BLaER1 (cell line): ENCODE results near the gene STON1.

Source experiments
- H3K27ac ChIP-seq: shearing (Covaris generic); formaldehyde crosslinking; 2 replicates; pipeline ENCODE4 v1.8.1; 2022
- H3K27me3 ChIP-seq: shearing (Covaris generic); formaldehyde crosslinking; 2 replicates; pipeline ENCODE4 v1.8.1; 2022
- H3K36me3 ChIP-seq: shearing (Covaris generic); formaldehyde crosslinking; 2 replicates; pipeline ENCODE4 v1.8.1; 2022
- H3K4me1 ChIP-seq: shearing (Covaris generic); formaldehyde crosslinking; 2 replicates; pipeline ENCODE4 v1.8.1; 2022
- H3K4me2 ChIP-seq: shearing (Covaris generic); formaldehyde crosslinking; 2 replicates; pipeline ENCODE4 v1.8.1; 2022
- H3K4me3 ChIP-seq: shearing (Covaris generic); formaldehyde crosslinking; 2 replicates; pipeline ENCODE4 v1.8.1; 2022
- H3K9ac ChIP-seq: shearing (Covaris generic); formaldehyde crosslinking; 2 replicates; pipeline ENCODE4 v1.8.1; 2022
- H3K9me3 ChIP-seq: shearing (Covaris generic); formaldehyde crosslinking; 2 replicates; pipeline ENCODE4 v1.8.1; 2022
- H4K20me1 ChIP-seq: shearing (Covaris generic); formaldehyde crosslinking; 2 replicates; pipeline ENCODE4 v1.8.1; 2022
- Cebpa-rat ChIP-seq: shearing (Covaris generic); IDR thresholded peaks from 2 replicates; pipeline ENCODE4 v1.8.1; 2022

Gene STON1

DNA sequence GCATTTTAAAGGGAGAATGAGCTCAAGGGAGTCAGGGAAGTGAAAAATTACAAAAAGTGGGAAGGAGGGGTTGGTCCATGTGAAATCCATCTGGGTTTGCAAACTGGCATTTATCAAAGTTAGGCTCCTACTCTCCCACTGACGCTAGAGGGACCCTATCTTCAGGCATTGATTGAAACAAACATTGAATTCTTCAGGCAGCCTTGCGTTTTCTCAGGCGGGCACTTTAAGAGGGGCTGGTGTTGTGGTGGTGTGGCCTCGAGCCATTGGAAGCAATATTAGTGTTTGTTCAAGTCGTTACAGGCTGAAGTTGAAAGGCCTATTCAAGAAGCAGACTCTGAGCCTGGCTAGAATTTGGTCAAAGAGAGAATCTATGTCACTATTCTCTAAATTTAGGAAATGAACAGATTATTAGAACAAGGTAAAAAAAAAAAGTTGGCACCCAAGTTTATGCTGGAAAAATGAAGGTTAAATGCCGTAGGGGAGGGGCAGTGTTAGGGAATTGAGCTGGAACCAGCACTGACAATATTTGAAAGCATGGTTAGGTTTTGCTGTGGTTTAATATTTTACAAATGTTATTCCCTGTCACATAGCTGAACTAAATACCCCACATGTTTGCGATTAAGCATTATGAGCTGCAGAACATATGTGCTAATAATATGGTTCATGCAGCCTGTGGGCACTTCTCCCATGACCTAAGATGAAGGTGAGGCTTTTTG lies 36.8 kb downstream of the STON1 start:
- Histone ChIP-seq H3K9ac (no peak overlapping the region), H3K36me3 (no peaks in the 10 kb centered on the region), H4K20me1 (no peaks in the 10 kb centered on the region), H3K4me1 (no peaks in the 10 kb centered on the region), H3K27ac (no peak overlapping the region), H3K9me3 (no peaks in the 10 kb centered on the region), H3K4me3 (no peak overlapping the region), H3K4me2 (no peak overlapping the region), H3K27me3 (no peaks in the 10 kb centered on the region)
- no peak for TF ChIP-seq Cebpa-rat

DNA sequence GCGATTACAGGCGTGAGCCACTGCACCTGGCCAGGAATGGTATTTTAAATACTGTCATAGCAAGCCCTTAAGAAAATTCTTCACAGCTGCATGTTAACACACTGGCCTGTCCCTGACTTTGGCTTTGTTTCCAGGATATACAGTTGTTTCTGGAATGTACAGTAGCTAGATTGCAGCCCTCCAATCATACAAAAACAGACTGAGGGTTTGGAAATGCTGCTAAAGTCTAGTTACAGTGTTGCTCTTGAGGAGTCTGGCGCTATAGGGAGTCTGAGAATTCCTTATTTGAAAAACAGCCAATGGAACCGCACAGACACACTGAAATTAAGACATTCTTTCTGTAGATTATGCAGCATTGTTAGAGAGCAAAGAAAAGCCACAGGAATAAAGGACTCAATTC lies 37.7 kb downstream of the STON1 start:
- Histone ChIP-seq H3K27ac (no peak overlapping the region), H3K9me3 (no peaks in the 10 kb centered on the region), H4K20me1 (no peaks in the 10 kb centered on the region), H3K9ac (no peak overlapping the region), H3K4me3 (no peak overlapping the region), H3K4me2 (no peak overlapping the region), H3K27me3 (no peaks in the 10 kb centered on the region), H3K4me1 (no peaks in the 10 kb centered on the region), H3K36me3 (no peaks in the 10 kb centered on the region)
- TF ChIP-seq Cebpa-rat, result no peak

DNA sequence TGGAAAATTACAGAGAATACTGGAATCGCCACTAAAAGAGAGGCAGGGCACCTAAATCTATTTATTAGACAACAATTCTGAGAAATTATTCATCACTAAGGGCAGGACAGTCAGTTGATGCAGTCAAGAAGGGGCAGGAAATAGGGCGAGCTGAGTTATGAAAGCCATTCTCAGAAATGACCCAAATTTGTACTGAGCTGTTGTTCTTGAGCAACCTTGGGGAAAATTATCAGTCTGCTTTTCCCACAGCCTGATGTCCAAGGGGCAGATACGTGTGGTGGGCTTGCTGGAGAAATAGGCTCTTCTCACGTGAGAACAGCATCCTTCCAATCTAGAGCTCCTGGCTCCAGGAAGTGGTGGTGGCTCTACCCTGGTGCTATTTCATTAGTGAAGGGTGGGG lies 38.6 kb downstream of the STON1 start:
- no peak for TF ChIP-seq Cebpa-rat
- H3K36me3 ChIP-seq, result no peaks in the 10 kb centered on the region
- H3K4me3 ChIP-seq, result no peak overlapping the region
- no peaks in the 10 kb centered on the region for H3K27me3 ChIP-seq
- H3K9me3 ChIP-seq, result no peaks in the 10 kb centered on the region
- no peak overlapping the region for H3K4me2 ChIP-seq
- no peaks in the 10 kb centered on the region for H3K4me1 ChIP-seq
- H4K20me1 ChIP-seq, result no peaks in the 10 kb centered on the region
- H3K9ac ChIP-seq, result no peak overlapping the region
- no peak overlapping the region for H3K27ac ChIP-seq

DNA sequence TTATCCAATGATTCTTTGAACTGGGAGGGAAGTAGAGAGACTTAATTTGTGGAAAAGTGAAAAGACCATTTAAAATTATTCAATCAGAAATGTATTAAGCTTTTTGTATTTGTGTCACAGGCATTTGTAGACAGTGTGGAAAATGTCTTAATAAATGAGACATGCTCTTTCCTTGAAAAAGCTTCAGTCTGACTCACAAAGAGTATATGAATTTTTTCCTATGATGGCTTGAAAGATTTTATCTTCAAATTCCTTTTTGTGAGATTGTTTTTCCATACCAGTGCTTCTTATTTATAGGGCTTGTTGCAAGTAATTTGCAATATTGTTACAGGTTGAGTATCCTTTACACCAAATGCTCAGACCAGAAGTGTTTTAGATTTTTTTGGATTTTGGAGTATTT lies 39.5 kb downstream of the STON1 start:
- Histone ChIP-seq H4K20me1 (no peaks in the 10 kb centered on the region), H3K27ac (no peak overlapping the region)

DNA sequence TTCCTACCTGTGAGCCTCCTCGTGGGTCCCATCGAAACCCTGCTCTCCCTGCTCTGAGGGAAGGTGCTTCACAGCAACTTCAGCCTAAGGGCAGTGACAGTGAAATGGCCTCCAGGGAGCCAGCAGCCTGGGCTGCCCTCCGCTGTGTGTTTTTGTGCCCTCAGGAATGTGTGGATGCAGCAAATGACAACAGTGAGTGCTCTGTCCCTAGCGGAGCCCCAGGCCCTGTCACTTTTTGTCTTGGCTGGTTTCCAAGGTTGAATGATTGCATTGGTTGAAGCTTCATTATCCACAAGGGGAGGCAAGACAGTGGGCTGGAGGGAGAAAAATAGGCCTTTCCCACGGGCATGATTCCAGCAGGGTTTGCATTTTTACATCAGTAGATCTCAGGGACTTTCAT lies 42.9 kb downstream of the STON1 start:
- H3K4me3 ChIP-seq, result no peak overlapping the region
- no peak overlapping the region for H3K27ac ChIP-seq
- H3K9ac ChIP-seq, result no peak overlapping the region
- H3K27me3 ChIP-seq, result no peaks in the 10 kb centered on the region
- no peak for TF ChIP-seq Cebpa-rat
- no peaks in the 10 kb centered on the region for H3K36me3 ChIP-seq
- no peaks in the 10 kb centered on the region for H3K4me1 ChIP-seq
- no peaks in the 10 kb centered on the region for H4K20me1 ChIP-seq
- H3K4me2 ChIP-seq, result no peak overlapping the region
- no peaks in the 10 kb centered on the region for H3K9me3 ChIP-seq

More for the DNA sequence above, 39.5 kb downstream of the STON1 start:
- Histone ChIP-seq H3K4me1 (no peaks in the 10 kb centered on the region), H3K4me3 (no peak overlapping the region), H3K36me3 (no peaks in the 10 kb centered on the region), H3K4me2 (no peak overlapping the region), H3K27me3 (no peaks in the 10 kb centered on the region), H3K9ac (no peak overlapping the region), H3K9me3 (no peaks in the 10 kb centered on the region)
- no peak for TF ChIP-seq Cebpa-rat

DNA sequence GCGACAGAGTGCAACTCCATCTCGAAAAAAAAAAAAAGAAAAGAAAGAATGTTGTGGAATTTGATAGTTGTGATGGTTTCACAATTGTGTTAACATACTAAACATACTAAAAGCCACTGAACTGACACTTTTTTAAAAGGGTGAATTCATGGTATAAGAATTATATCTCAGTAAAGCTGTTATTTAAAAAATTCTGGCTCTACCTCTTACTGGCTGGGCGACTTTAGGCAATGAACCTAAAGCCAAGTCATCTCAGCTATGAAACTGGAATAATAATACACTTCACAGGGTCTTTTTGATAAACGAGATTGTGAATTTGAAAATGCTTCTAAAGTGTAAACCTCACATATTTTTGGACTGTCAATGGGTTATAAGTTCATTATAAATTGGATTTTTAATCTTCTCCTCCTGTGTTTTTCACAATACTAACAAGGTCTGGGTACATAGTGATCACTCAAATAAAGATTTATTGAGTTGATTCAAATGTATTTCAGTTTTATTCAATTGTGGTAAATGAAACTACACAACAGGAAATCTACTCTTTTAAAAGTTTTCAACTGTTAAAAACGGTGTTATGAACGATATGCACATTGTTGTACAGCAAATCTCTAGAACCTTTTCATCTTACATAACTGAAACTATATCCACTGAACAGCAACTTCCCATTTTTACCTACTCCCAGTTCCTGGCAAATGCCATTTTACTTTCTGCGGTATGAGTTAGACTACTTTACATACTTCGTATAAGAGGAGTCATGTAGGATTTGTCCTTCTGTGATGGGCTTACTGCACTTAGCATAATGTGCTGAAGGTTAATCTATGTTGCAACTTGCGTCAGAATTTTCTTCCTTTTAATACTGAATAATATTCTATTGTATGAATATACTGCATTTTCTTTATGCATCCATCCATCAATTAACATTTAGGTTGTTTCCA lies 44.7 kb downstream of the STON1 start:
- Histone ChIP-seq H3K4me3 (no peak overlapping the region), H3K4me1 (no peaks in the 10 kb centered on the region), H3K36me3 (no peaks in the 10 kb centered on the region), H3K9me3 (no peaks in the 10 kb centered on the region), H4K20me1 (no peaks in the 10 kb centered on the region), H3K4me2 (no peak overlapping the region), H3K27me3 (no peaks in the 10 kb centered on the region), H3K27ac (no peak overlapping the region), H3K9ac (no peak overlapping the region)
- TF ChIP-seq Cebpa-rat, result no peak

DNA sequence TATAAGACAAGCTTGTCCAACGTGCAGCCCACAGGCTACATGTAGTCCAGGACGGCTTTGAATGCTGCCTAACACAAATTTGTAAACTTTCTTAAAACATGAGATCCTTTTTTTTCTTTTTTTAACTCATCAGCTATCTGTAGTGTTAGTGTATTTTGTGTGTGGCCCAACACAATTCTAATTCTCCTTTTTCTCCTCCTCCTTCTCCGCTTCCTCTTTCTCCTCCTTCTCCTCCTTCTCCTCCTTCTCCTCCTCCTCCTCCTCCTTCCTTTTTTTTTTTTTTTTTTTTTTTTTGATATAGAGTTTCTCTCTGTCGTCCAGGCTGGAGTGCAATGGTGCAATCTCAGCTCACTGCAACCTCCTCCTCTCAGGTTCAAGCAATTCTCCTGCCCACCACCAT lies 48.4 kb downstream of the STON1 start:
- no peaks in the 10 kb centered on the region for H3K9me3 ChIP-seq
- peaks cover 10% of the 10 kb centered on the region for H3K36me3 ChIP-seq
- no peaks in the 10 kb centered on the region for H3K4me1 ChIP-seq
- no peaks in the 10 kb centered on the region for H3K27me3 ChIP-seq
- no peaks in the 10 kb centered on the region for H4K20me1 ChIP-seq
- H3K4me2 ChIP-seq, result no peak overlapping the region
- no peak for TF ChIP-seq Cebpa-rat
- no peak overlapping the region for H3K27ac ChIP-seq
- H3K4me3 ChIP-seq, result no peak overlapping the region
- no peak overlapping the region for H3K9ac ChIP-seq

DNA sequence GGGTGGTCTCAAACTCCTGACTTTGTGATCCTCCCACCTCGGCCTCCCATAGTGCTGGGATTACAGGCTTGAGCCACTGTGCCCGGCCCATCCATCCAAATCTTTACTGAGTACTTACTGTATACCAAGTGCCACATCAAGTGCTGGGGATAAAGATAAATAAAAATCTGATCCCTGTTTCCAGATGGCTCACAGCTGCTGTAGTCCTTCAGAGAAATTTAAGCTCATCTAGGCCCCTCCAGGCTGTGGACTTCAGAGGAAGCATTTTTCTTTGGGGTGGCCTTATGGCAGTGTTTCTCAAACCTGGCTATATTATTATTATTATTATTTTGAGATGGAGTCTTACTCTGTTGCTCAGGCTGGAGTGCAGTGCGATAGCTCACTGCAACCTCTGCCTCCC lies 54.0 kb downstream of the STON1 start:
- H3K4me3 ChIP-seq, result no peak overlapping the region
- H4K20me1 ChIP-seq, result no peaks in the 10 kb centered on the region
- no peak for TF ChIP-seq Cebpa-rat
- no peak overlapping the region for H3K4me2 ChIP-seq
- no peaks in the 10 kb centered on the region for H3K4me1 ChIP-seq
- H3K9me3 ChIP-seq, result no peaks in the 10 kb centered on the region
- no peak overlapping the region for H3K9ac ChIP-seq
- no peaks in the 10 kb centered on the region for H3K27me3 ChIP-seq
- H3K36me3 ChIP-seq, result peaks cover 13% of the 10 kb centered on the region
- no peak overlapping the region for H3K27ac ChIP-seq

DNA sequence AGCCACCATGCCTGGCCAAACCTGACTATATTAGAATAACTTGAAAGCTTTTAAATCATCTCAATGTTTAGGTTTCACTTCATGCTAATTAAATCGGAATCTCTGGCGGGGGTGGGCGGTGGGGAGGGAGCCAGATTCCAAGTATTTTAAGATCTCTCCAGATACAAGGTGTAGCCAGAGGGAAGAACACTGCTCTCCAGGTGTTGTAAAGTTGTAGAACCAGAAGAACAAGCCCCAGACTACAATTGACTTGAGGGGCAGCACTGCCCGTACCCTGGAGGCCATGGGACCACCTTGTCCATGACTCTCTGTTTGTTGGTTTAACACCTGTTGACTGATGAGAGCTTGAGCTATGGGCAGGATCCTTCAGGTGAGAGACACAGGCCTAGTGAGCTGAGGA lies 54.6 kb downstream of the STON1 start:
- Histone ChIP-seq H3K36me3 (peaks cover 13% of the 10 kb centered on the region), H3K9ac (no peak overlapping the region), H3K4me2 (no peak overlapping the region), H3K4me3 (no peak overlapping the region), H3K4me1 (no peaks in the 10 kb centered on the region), H3K27me3 (no peaks in the 10 kb centered on the region), H4K20me1 (no peaks in the 10 kb centered on the region), H3K27ac (no peak overlapping the region), H3K9me3 (no peaks in the 10 kb centered on the region)
- no peak for TF ChIP-seq Cebpa-rat

DNA sequence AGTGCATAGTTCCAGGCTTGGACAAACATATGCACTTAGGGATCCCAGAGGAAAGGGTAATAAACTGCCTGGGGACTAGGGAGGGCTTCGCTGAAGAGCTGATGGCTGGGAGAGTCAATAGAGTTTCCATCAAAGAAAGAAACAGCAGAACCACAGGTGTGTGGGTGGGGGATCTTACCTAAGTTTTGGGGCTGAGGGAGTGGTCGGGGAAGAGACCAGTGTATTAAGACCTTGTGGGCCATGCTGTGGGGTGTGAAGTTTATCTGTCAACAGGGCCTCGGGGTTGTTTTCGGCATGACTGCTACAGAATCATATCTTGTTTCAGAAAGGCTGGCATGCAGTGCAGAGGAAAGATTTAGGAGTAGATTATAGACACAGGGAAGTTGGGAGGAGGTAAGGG lies 56.5 kb downstream of the STON1 start:
- H3K36me3 ChIP-seq, result peaks cover 3% of the 10 kb centered on the region; the same call in 1 of the 2 replicates
- no peaks in the 10 kb centered on the region for H4K20me1 ChIP-seq
- H3K27ac ChIP-seq, result no peak overlapping the region
- no peak for TF ChIP-seq Cebpa-rat
- no peak overlapping the region for H3K4me2 ChIP-seq
- no peak overlapping the region for H3K4me3 ChIP-seq
- no peaks in the 10 kb centered on the region for H3K9me3 ChIP-seq
- H3K9ac ChIP-seq, result no peak overlapping the region
- H3K27me3 ChIP-seq, result no peaks in the 10 kb centered on the region
- H3K4me1 ChIP-seq, result no peaks in the 10 kb centered on the region
